Esophagus (tissue), 2 donors: ENCODE measurements around the gene RNASEH2B. TPM values are rescaled to one million over a fixed set of nuclear protein-coding genes. Genes with fewer than 3 reads are reported as not detected.

Experiments
- H3K27ac ChIP-seq, 2 donors: one replicate each; pipeline ENCODE4 v1.5.1; 2013; ENCODE audit warnings: low read depth in 2 of 2, mild to moderate bottlenecking in 2 of 2, inconsistent platforms in 1 of 2, low read length in 1 of 2, moderate library complexity in 1 of 2
- H3K27me3 ChIP-seq, 2 donors: one replicate each; pipeline ENCODE4 v1.6.1; 2013; ENCODE audit warnings: low read length in 2 of 2, control low read depth in 1 of 2, mild to moderate bottlenecking in 1 of 2; ENCODE audit not compliant: insufficient read depth in 2 of 2, control insufficient read depth in 1 of 2
- H3K36me3 ChIP-seq, 2 donors: one replicate each; pipeline ENCODE4 v1.6.1; 2013; ENCODE audit warnings: low read length in 1 of 2; ENCODE audit not compliant: control insufficient read depth in 2 of 2, insufficient read depth in 2 of 2
- H3K4me1 ChIP-seq, 2 donors: one replicate each; pipeline ENCODE4 v1.6.1; 2013; ENCODE audit warnings: low read length in 1 of 2; ENCODE audit not compliant: control insufficient read depth in 2 of 2, insufficient read depth in 2 of 2
- H3K4me3 ChIP-seq, 2 donors: one replicate each; pipeline ENCODE4 v1.5.1; 2013; ENCODE audit warnings: low read length in 2 of 2, mild to moderate bottlenecking in 2 of 2, low read depth in 1 of 2, moderate library complexity in 1 of 2
- H3K9me3 ChIP-seq, 2 donors: one replicate each; pipeline ENCODE4 v1.6.1; 2013; ENCODE audit warnings: mild to moderate bottlenecking in 2 of 2, low read depth in 1 of 2, low read length in 1 of 2, moderate library complexity in 1 of 2; ENCODE audit not compliant: control insufficient read depth in 2 of 2, insufficient read depth in 1 of 2
- WGBS, 2 donors: extraction: QIAGEN DNeasy Blood & Tissue Kit; methylation state at CpG; one replicate each; pipeline ENCODE4 v1.1.7; 2013; 5-methylcytosine and 5-hydroxymethylcytosine counted together
- polyA plus RNA-seq, 2 donors: library from polyadenylated mRNA; stranded (reverse); fragments of 200-250 nt; gene quantifications; one replicate each; pipeline ENCODE4 v1.2.3, GENCODE V29; 2013
- donor health status: healthy with polysubstance abuse.
- donor health status: Bipolar disorder and iron deficiency.

Gene RNASEH2B
- polyA plus RNA-seq, 2 donors: 24.3 to 31.8 TPM

GRCh38 chr13:50948601-50949000 lies 39.0 kb downstream of the RNASEH2B start:
- Histone ChIP-seq H3K27ac (no peak overlapping the region), H3K36me3 (peaks cover 0 to 5% of the 10 kb centered on the region in 2 donors), H3K4me1 (no peaks in the 10 kb centered on the region), H3K4me3 (no peak overlapping the region), H3K27me3 (no peaks in the 10 kb centered on the region), H3K9me3 (no peaks in the 10 kb centered on the region)
- 45 to 61% methylated on average over 1 of the region's 1 CpG for WGBS, 2 donors

DNA sequence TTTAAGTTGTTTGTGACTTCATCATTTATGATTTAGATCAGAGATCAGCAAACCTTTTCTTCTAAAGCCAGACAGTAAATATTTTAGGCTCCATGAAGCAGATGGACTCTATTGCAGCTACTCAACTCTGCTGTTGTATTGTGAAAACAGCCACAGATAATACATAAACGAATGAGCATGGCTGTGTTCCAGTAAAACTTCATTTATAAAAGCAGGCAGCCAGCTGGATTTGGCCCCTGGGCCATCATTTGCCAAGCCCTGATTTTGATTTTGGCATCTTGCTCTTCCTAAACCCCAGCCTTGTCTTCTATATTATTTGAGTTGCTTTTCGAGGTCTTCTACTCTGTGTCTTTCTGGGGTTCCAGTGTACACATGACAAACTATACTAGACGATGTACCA lies 41.3 kb downstream of the RNASEH2B start:
- peaks cover 0 to 2% of the 10 kb centered on the region in 2 donors for H3K36me3 ChIP-seq
- H3K4me1 ChIP-seq: no peaks in the 10 kb centered on the region
- H3K27me3 ChIP-seq: no peaks in the 10 kb centered on the region
- no peak overlapping the region for H3K4me3 ChIP-seq
- H3K9me3 ChIP-seq: no peaks in the 10 kb centered on the region
- H3K27ac ChIP-seq: no peak overlapping the region
- WGBS, 2 donors: 32 to 38% methylated on average over 3 of the region's 3 CpGs

DNA sequence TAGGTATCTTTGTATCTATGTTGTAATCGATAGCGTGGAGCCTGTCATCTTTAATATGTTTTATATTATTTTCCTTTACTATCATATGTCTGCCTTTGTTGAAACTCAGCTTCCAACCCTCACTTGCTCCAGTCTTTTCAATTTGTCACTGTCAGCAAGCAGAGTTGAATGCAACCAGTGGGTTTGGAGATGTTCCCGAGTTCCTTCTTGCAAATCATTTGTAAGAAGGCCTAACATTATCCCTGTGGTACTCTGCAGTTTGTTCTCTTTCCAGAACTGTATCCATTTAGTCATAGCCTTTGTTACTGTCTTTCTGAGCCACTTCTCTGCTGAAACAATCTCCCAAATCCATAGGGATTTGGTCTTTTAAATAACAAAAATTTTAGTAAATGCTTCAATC lies 41.8 kb downstream of the RNASEH2B start:
- no peaks in the 10 kb centered on the region for H3K9me3 ChIP-seq
- 46 to 61% methylated on average over 3 of the region's 3 CpGs for WGBS, 2 donors
- no peaks in the 10 kb centered on the region for H3K27me3 ChIP-seq
- H3K4me3 ChIP-seq: no peak overlapping the region
- H3K27ac ChIP-seq: no peak overlapping the region
- H3K36me3 ChIP-seq: peaks cover 0 to 2% of the 10 kb centered on the region in 2 donors
- no peaks in the 10 kb centered on the region for H3K4me1 ChIP-seq

DNA sequence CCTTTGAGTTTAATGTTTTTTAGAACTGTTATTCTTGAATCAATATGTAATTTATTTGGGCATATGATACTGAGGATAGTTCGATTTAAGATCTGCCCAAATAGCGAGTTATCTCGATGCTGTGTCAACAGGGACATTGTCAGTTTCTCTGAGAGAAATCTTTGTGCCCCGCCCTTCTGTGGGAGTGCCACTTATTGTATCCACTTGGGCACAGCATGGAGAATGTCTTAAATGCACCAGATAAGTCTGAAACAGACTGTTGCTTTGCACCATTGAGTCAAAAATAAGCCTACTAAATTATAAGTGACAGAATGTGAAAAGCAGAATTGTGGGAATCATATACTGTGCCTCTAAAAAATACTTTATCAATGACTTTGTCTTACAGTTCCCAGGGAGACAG lies 45.6 kb downstream of the RNASEH2B start:
- 84 to 91% methylated on average over 4 of the region's 4 CpGs for WGBS, 2 donors
- no peak overlapping the region for H3K4me3 ChIP-seq
- no peak overlapping the region for H3K27ac ChIP-seq
- no peaks in the 10 kb centered on the region for H3K27me3 ChIP-seq
- H3K4me1 ChIP-seq: no peaks in the 10 kb centered on the region
- peaks cover 0 to 2% of the 10 kb centered on the region in 2 donors for H3K36me3 ChIP-seq
- no peaks in the 10 kb centered on the region for H3K9me3 ChIP-seq

DNA sequence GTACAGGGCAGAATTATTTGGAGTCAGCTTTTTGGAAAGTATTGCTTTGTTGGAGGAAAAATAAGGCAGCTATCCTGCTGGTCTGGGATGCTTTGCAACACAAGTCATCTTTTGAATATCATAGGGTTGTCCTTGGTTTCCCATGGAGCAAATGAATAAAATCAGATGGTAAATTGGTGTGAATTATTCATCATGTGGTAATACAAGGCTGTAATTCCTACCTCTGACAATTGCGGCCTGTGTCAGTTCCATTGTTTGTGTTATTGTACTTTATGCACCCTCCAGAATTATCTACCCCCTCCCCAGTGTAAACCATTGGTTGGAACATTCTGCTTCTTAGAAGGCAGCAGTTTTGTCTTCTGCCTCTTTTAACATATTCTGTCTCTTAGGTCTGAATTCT lies 46.2 kb downstream of the RNASEH2B start:
- no peak overlapping the region for H3K4me3 ChIP-seq
- H3K27me3 ChIP-seq: no peaks in the 10 kb centered on the region
- peaks cover 0 to 2% of the 10 kb centered on the region in 2 donors for H3K36me3 ChIP-seq
- H3K9me3 ChIP-seq: no peaks in the 10 kb centered on the region
- WGBS, 2 donors: 90 to 95% methylated on average over 1 of the region's 1 CpG
- H3K4me1 ChIP-seq: no peaks in the 10 kb centered on the region
- no peak overlapping the region for H3K27ac ChIP-seq

DNA sequence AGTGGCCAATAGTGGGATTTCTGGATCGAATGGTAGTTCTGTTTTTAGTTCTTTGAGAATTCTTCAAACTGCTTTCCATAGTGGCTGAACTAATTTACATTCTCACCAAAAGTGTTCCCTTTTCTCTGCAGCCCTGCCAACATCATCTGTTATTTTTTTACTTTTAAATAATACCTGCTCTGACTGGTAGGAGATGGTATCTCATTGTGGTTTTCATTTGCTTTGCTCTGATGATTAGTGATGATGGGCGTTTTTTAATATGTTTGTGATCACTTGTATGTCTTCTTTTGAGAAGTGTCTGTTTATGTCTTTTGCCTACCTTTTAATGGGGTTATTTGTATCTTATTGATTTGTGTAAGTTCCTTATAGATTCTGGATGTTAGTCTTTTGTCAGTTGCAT lies 48.0 kb downstream of the RNASEH2B start:
- 81 to 89% methylated on average over 2 of the region's 2 CpGs for WGBS, 2 donors
- H3K4me3 ChIP-seq: no peak overlapping the region
- H3K27ac ChIP-seq: no peak overlapping the region
- H3K36me3 ChIP-seq: peaks cover 0 to 2% of the 10 kb centered on the region in 2 donors
- H3K9me3 ChIP-seq: no peaks in the 10 kb centered on the region
- H3K27me3 ChIP-seq: no peaks in the 10 kb centered on the region
- H3K4me1 ChIP-seq: no peaks in the 10 kb centered on the region

- Histone ChIP-seq H3K4me1 (no peaks in the 10 kb centered on the region), H3K9me3 (no peaks in the 10 kb centered on the region), H3K4me3 (no peak overlapping the region), H3K27me3 (no peaks in the 10 kb centered on the region), H3K36me3 (no peaks in the 10 kb centered on the region), H3K27ac (no peak overlapping the region)
- 71 to 75% methylated on average over 11 of the region's 11 CpGs for WGBS, 2 donors
Observed at GRCh38 chr13:50969691-50970090, 60.1 kb downstream of the RNASEH2B start.

DNA sequence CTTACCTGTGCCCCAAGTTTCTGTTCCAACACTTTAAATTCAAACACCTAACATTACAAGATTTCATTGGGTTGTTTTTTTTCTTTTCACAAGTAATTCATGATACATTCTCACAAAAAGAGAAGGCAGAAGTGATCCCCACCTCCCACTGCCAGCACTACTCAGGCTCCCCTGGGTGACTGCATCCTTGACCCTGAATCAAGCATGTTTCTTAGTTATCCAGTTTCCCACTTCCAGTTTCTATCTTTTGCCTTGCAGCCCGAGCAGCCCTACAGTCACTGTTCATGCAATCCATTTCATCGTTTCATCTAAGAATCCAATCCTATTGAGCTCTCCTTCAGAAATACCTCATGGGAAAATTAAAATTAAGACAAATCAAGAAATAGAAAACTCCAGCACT lies 61.4 kb downstream of the RNASEH2B start:
- H3K27ac ChIP-seq: no peak overlapping the region
- 96% methylated on average over 2 of the region's 2 CpGs for WGBS, 2 donors
- no peak overlapping the region for H3K4me3 ChIP-seq
- no peaks in the 10 kb centered on the region for H3K4me1 ChIP-seq
- no peaks in the 10 kb centered on the region for H3K9me3 ChIP-seq
- H3K27me3 ChIP-seq: no peaks in the 10 kb centered on the region
- no peaks in the 10 kb centered on the region for H3K36me3 ChIP-seq

DNA sequence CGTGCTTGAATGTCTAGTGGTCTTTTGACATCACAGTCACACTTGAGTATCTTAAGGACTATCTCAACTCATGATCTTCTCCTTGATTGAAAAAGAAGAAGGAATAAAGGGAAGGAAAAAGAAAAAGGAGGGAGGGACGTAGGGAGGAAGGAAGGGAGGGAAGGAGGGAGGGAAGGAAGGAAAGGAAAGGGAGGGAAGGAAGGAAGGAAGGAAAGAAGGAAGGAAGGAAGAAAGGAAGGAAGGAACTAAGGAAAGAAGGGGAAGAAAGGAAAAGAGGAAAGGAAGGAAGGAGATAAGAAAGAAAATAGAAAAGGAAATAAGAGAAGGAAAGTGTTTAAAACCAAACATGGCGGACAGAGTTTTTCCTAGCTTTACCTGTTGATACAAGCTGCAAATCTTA lies 64.7 kb downstream of the RNASEH2B start:
- Histone ChIP-seq H3K27ac (no peak overlapping the region), H3K36me3 (no peaks in the 10 kb centered on the region), H3K4me1 (no peaks in the 10 kb centered on the region), H3K9me3 (no peaks in the 10 kb centered on the region), H3K27me3 (no peaks in the 10 kb centered on the region), H3K4me3 (no peak overlapping the region)
- WGBS, 2 donors: 80 to 96% methylated on average over 3 of the region's 3 CpGs

DNA sequence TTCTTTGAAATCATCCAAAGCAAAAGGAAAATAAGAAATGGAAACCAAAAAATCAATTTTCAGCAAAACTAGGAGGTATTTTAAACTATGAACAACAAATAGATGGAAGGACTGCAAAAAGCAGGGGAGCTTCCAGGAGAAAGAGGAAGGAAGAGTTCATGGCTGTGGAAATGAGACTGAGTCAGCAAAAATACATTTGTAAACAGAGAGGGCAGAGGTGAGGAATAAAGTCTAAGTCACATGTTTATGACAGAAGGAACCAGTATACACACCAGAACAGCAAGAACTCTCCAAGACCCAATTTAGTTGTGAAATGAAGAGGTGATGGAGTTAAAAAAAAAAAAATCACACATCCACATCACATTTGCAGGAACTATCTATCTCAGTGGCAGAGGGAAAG lies 69.6 kb downstream of the RNASEH2B start:
- Histone ChIP-seq H3K9me3 (no peaks in the 10 kb centered on the region), H3K27me3 (no peaks in the 10 kb centered on the region), H3K4me1 (no peaks in the 10 kb centered on the region), H3K4me3 (no peak overlapping the region), H3K27ac (no peak overlapping the region), H3K36me3 (no peaks in the 10 kb centered on the region)
